ENCODE measurements around the gene FYN.

FYN gene

DNA sequence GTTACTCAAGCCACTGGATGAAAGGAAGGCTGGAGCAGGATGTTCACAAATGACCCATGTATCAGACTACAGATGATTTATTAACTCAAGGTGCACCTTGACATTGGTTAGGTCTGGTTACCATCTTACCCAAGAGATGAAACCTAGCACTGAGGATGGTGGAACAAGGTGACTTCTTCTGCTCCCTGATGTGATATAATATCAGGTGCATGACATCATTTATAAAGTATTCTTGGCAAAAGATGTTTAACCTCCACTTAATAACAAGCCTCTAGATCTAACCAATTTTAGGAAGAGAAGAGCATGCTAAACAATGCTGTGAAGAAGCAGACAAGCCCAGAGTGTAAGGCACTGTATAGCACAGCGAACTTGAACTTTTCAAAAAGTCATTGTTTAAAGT lies 100.9 kb downstream of the FYN start:
- no peaks in the 10 kb centered on the region for H3K36me3 ChIP-seq (ENCODE audit: low read length)
- H3K4me3 ChIP-seq (ENCODE audit: insufficient read depth, low read length, poor library complexity, severe bottlenecking) = no peak overlapping the region
- H3K79me2 ChIP-seq (ENCODE audit: insufficient read depth, low read length) = no peaks in the 10 kb centered on the region
- no peaks in the 10 kb centered on the region for H4K20me1 ChIP-seq (ENCODE audit: low read depth, low read length)
- H3K9me2 ChIP-seq (replicated peaks; ENCODE audit: insufficient read depth, low read length) = no peaks in the 10 kb centered on the region
- no peaks in the 10 kb centered on the region for H3K27me3 ChIP-seq (ENCODE audit: low read length)
- H3K9ac ChIP-seq (ENCODE audit: low read length) = no peak overlapping the region
- no peak overlapping the region for H3K27ac ChIP-seq (ENCODE audit: low read depth, low read length)
- H3K9me3 ChIP-seq (ENCODE audit: insufficient read depth, low read length) = no peaks in the 10 kb centered on the region
- H3F3A ChIP-seq (ENCODE audit: insufficient read depth) = no peaks in the 10 kb centered on the region
- H3K4me2 ChIP-seq (ENCODE audit: low read depth, low read length, poor library complexity, severe bottlenecking) = no peak overlapping the region
- TF ChIP-seq, protein P1, sequence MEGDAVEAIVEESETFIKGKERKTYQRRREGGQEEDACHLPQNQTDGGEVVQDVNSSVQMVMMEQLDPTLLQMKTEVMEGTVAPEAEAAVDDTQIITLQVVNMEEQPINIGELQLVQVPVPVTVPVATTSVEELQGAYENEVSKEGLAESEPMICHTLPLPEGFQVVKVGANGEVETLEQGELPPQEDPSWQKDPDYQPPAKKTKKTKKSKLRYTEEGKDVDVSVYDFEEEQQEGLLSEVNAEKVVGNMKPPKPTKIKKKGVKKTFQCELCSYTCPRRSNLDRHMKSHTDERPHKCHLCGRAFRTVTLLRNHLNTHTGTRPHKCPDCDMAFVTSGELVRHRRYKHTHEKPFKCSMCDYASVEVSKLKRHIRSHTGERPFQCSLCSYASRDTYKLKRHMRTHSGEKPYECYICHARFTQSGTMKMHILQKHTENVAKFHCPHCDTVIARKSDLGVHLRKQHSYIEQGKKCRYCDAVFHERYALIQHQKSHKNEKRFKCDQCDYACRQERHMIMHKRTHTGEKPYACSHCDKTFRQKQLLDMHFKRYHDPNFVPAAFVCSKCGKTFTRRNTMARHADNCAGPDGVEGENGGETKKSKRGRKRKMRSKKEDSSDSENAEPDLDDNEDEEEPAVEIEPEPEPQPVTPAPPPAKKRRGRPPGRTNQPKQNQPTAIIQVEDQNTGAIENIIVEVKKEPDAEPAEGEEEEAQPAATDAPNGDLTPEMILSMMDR (IDR thresholded peaks at IDR 0.05; ENCODE audit: insufficient read depth, low read length, poor library complexity, severe bottlenecking) = no peak
- TF ChIP-seq EZH2phosphoT487 (conservative IDR thresholded peaks at IDR 0.05; ENCODE audit: low read length) = no peak
- H2AFZ ChIP-seq (ENCODE audit: low read depth, low read length, severe bottlenecking) = no peak overlapping the region

DNA sequence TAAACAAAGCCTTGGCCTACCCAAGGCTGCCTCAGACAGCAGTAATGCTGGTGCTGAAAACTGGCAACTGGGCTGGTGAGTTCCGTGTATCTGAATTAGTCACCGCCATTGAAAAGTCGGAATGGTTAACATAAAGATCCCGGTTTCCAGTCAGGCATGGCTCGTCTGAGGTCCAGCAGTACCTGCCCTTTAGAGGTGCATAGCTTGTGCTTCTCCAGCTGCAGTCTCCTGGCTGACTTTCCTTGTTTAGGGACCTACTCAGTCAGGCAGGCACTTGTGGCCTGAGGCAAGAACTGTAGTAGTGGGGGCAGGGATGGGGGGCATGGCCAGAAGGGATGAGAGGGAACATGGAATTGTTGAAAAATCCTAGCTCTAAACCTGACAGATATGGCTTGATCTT lies 101.6 kb downstream of the FYN start:
- H3K27ac ChIP-seq (ENCODE audit: low read depth, low read length) = no peak overlapping the region
- H3K4me2 ChIP-seq (ENCODE audit: low read depth, low read length, poor library complexity, severe bottlenecking) = no peak overlapping the region
- H3F3A ChIP-seq (ENCODE audit: insufficient read depth) = no peaks in the 10 kb centered on the region
- no peaks in the 10 kb centered on the region for H3K9me2 ChIP-seq (replicated peaks; ENCODE audit: insufficient read depth, low read length)
- no peak for TF ChIP-seq EZH2phosphoT487 (conservative IDR thresholded peaks at IDR 0.05; ENCODE audit: low read length)
- TF ChIP-seq, protein P1 (IDR thresholded peaks at IDR 0.05; ENCODE audit: insufficient read depth, low read length, poor library complexity, severe bottlenecking) = no peak
- no peaks in the 10 kb centered on the region for H4K20me1 ChIP-seq (ENCODE audit: low read depth, low read length)
- H3K9me3 ChIP-seq (ENCODE audit: insufficient read depth, low read length) = no peaks in the 10 kb centered on the region
- H3K9ac ChIP-seq (ENCODE audit: low read length) = no peak overlapping the region
- H3K27me3 ChIP-seq (ENCODE audit: low read length) = no peaks in the 10 kb centered on the region
- H3K79me2 ChIP-seq (ENCODE audit: insufficient read depth, low read length) = no peaks in the 10 kb centered on the region
- H2AFZ ChIP-seq (ENCODE audit: low read depth, low read length, severe bottlenecking) = no peak overlapping the region
- H3K4me3 ChIP-seq (ENCODE audit: insufficient read depth, low read length, poor library complexity, severe bottlenecking) = no peak overlapping the region
- H3K36me3 ChIP-seq (ENCODE audit: low read length) = no peaks in the 10 kb centered on the region

DNA sequence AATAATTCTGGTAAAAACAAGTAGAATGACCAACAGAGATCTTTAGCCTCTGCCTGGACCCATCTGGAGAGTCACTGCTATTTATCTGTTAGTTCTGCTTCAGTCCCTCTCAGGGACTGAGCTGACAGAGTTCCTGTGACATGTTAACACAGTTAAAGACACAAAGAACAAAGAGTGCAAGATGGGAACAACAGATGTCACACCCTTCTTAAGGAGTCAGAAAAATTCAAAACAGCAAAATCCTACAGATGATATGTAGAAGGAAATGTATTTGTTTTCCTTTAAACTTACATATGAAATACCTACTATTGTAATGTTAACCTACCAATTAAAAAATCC lies 102.2 kb downstream of the FYN start:
- no peak overlapping the region for H3K4me3 ChIP-seq (ENCODE audit: insufficient read depth, low read length, poor library complexity, severe bottlenecking)
- no peaks in the 10 kb centered on the region for H3K79me2 ChIP-seq (ENCODE audit: insufficient read depth, low read length)
- H3K27ac ChIP-seq (ENCODE audit: low read depth, low read length) = no peak overlapping the region
- no peaks in the 10 kb centered on the region for H3K27me3 ChIP-seq (ENCODE audit: low read length)
- no peak overlapping the region for H3K9ac ChIP-seq (ENCODE audit: low read length)
- no peak overlapping the region for H3K4me2 ChIP-seq (ENCODE audit: low read depth, low read length, poor library complexity, severe bottlenecking)
- no peak overlapping the region for H2AFZ ChIP-seq (ENCODE audit: low read depth, low read length, severe bottlenecking)
- H3K9me2 ChIP-seq (replicated peaks; ENCODE audit: insufficient read depth, low read length) = no peaks in the 10 kb centered on the region
- H3K36me3 ChIP-seq (ENCODE audit: low read length) = no peaks in the 10 kb centered on the region
- TF ChIP-seq, protein P1 (IDR thresholded peaks at IDR 0.05; ENCODE audit: insufficient read depth, low read length, poor library complexity, severe bottlenecking) = no peak
- TF ChIP-seq EZH2phosphoT487 (conservative IDR thresholded peaks at IDR 0.05; ENCODE audit: low read length) = no peak
- H3F3A ChIP-seq (ENCODE audit: insufficient read depth) = no peaks in the 10 kb centered on the region
- H3K9me3 ChIP-seq (ENCODE audit: insufficient read depth, low read length) = no peaks in the 10 kb centered on the region
- no peaks in the 10 kb centered on the region for H4K20me1 ChIP-seq (ENCODE audit: low read depth, low read length)

Data from SU-DHL-6 (cell line).